Amygdala (tissue), 56 donors: ENCODE results near the gene FAM193B.

Experiments used
- DNase-seq, 56 donors: peaks; one replicate each; lab custom pipeline; 2025; lab: John Stamatoyannopoulos, UW

Gene FAM193B

GRCh38 chr5:177474002-177474476 is 80.3 kb downstream of the FAM193B start:
- no peak for DNase-seq

- peak in 14 of 56 donors; percentile 13 to 61 (median 38) for DNase-seq
Measured at GRCh38 chr5:177473443-177474001, 80.8 kb downstream of the FAM193B start, which contains the start of gene DBN1. Gene DBN1, minus strand, starts transcription at chr5:177473634. Its CDS starts 113 bp downstream, at chr5:177473521.

- no peak for DNase-seq
Measured at GRCh38 chr5:177472460-177473442, 81.6 kb downstream of the FAM193B start.

GRCh38 chr5:177471610-177472356 is 82.6 kb downstream of the FAM193B start:
- no peak for DNase-seq

GRCh38 chr5:177470759-177471536 is 83.4 kb downstream of the FAM193B start:
- DNase-seq, result no peak
